GM21390 (cell line): ENCODE data around the gene FOCAD.
A peak's percentile ranks its signal among the peaks of the same experiment; 100 is the strongest.
"Not testable (repeated sequence)": the region's sequence is repeated elsewhere in the genome, so short reads cannot be mapped to it uniquely, and the experiment has no call there.

Source experiments
- ATAC-seq: cut with Tn5 transposase; IDR thresholded peaks from one replicate; pipeline ENCODE4 v1.9.1; 2021; ENCODE audit not compliant: unreplicated experiment

The FOCAD gene

GRCh38 chr9:20945856-20946255 lies 261.8 kb downstream of the FOCAD start:
- no peak for ATAC-seq

- no peak for ATAC-seq
Observed at GRCh38 chr9:20948703-20949102, 264.6 kb downstream of the FOCAD start.

- no peak for ATAC-seq
Observed at GRCh38 chr9:20950707-20951106, 266.6 kb downstream of the FOCAD start.

- ATAC-seq: no peak
Observed at GRCh38 chr9:20962536-20963225, 278.6 kb downstream of the FOCAD start.

GRCh38 chr9:20972684-20973083 lies 288.6 kb downstream of the FOCAD start:
- no peak for ATAC-seq

GRCh38 chr9:20973246-20973947 lies 289.3 kb downstream of the FOCAD start:
- ATAC-seq: not testable (repeated sequence)

GRCh38 chr9:20974191-20974938 lies 290.3 kb downstream of the FOCAD start:
- not testable (repeated sequence) for ATAC-seq

GRCh38 chr9:20978249-20978648 lies 294.2 kb downstream of the FOCAD start:
- ATAC-seq: no peak

GRCh38 chr9:20980832-20981455 lies 296.9 kb downstream of the FOCAD start:
- peak; percentile 79 for ATAC-seq

- ATAC-seq: peak; percentile 8
Observed at GRCh38 chr9:20981486-20981885, 297.4 kb downstream of the FOCAD start.

- no peak for ATAC-seq
Observed at GRCh38 chr9:20984506-20984905, 300.4 kb downstream of the FOCAD start.

GRCh38 chr9:20985851-20986600 lies 302.0 kb downstream of the FOCAD start:
- no peak for ATAC-seq

GRCh38 chr9:20987521-20987920 lies 303.5 kb downstream of the FOCAD start:
- no peak for ATAC-seq

- no peak for ATAC-seq
Observed at GRCh38 chr9:20988061-20988460, 304.0 kb downstream of the FOCAD start.

GRCh38 chr9:20988671-20989315 lies 304.7 kb downstream of the FOCAD start:
- ATAC-seq: no peak

GRCh38 chr9:20989923-20990341 lies 305.9 kb downstream of the FOCAD start:
- no peak for ATAC-seq

- no peak for ATAC-seq
Observed at GRCh38 chr9:20990867-20991266, 306.8 kb downstream of the FOCAD start.

- no peak for ATAC-seq
Observed at GRCh38 chr9:20994486-20994885, 310.4 kb downstream of the FOCAD start.

- ATAC-seq: no peak
Observed at GRCh38 chr9:20995616-20996015, 311.6 kb downstream of the FOCAD start.

- ATAC-seq: peak; percentile 46
Observed at GRCh38 chr9:20996809-20997208, 312.8 kb downstream of the FOCAD start.
